DMS53 treated with DMSO at 0.1 percent for 48 hours (cell line): Measurements from ENCODE around the gene TREH.

ENCODE experiments used
- DNase-seq: peaks from one replicate; lab custom pipeline; 2025; ENCODE audit not compliant: unreplicated experiment; lab: John Stamatoyannopoulos, UW

TREH gene

DNA sequence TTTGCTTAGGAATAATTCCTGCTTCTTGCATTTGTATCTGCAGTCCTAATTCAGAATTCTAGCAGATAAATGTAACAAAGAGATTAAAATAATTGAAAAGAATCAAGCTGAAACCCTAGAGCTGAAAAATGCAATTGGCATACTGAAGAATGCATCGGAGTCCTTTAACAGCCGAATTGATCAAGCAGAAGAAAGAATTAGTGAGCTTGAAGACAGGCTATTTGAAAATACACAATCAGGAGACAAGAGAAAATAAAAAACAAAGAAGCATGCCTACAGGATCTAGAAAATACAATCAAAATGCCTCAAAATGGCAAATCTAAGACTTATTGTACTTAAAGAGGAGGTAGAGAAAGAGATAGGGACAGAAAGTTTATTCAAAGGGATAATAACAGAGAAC, 8.2 kb downstream of the TREH start:
- DNase-seq = no peak

DNA sequence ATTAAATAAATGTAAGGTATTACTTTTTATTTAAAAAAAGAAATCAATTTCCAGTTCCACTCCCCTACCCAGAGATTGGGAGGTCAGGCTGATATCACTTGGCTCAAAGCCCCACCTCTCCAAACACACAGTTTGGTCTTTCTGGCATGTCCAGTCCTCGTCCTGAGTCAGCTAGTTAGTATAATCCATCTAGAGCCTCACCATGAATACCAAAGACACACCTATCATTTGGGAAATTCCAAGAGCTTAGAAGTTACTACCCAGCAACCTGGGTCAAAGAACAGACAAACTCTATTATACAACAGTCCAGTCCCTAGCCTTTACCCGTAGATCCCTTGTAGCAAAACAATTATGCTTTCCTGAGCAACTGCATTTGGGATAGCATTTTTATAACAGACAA, 9.4 kb downstream of the TREH start:
- no peak for DNase-seq

DNA sequence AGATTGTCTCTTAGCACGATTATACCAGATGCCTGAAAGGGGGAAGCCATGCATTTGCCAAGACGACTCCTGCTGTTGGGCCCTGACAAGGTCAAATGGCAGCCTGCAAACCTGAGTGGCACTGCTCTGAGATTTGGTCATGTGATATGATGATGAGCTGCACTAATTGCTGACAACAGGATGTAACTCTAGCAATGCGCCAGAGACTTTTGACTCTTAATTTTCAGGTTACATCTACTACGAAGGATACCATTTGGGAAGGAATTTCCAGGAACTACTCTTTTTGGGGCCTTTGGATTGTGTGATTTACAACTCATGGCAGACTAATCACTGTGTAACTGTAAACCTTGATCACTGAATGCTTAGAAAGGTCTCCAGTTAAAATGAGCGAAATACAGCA, 13.1 kb downstream of the TREH start:
- DNase-seq = no peak

DNA sequence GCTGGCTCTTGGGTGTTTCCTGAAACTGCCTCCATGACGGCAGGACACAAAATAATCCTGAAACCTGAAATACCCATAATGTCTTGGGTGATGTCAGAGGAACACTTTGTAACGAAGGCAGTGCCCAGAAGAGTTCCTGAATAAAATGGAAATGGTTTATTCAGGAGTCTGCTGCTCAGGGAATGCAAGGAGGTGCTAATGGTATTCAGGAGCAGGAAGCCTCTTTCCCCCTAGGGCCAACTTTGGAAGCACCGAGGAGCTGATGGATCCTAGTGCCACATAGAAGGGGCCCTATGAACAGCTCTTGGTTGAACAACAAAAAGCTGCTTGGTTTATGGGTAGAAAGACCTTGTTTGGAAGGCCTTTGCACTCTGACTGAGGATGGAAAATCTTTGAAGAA, 15.5 kb downstream of the TREH start:
- DNase-seq = no peak

DNA sequence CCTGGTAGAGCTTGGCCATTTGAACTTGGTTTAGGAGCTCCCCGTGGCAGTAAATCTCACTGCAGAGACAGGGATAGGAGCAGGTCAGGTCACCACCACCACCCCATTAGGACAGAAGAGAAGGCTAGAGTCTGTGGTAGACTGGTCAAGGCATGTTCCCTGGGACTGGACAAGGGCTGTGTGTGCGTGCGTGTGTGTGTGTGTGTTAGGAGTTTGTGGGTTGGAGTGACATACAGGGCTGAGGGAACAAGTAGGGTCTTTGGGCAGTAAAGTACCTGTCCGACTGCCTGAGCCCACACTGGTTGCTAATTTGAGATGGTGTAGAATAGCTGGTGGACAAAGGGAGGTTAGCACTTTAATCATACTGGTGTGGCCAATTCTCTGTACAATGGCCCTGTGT, 16.1 kb downstream of the TREH start:
- no peak for DNase-seq

DNA sequence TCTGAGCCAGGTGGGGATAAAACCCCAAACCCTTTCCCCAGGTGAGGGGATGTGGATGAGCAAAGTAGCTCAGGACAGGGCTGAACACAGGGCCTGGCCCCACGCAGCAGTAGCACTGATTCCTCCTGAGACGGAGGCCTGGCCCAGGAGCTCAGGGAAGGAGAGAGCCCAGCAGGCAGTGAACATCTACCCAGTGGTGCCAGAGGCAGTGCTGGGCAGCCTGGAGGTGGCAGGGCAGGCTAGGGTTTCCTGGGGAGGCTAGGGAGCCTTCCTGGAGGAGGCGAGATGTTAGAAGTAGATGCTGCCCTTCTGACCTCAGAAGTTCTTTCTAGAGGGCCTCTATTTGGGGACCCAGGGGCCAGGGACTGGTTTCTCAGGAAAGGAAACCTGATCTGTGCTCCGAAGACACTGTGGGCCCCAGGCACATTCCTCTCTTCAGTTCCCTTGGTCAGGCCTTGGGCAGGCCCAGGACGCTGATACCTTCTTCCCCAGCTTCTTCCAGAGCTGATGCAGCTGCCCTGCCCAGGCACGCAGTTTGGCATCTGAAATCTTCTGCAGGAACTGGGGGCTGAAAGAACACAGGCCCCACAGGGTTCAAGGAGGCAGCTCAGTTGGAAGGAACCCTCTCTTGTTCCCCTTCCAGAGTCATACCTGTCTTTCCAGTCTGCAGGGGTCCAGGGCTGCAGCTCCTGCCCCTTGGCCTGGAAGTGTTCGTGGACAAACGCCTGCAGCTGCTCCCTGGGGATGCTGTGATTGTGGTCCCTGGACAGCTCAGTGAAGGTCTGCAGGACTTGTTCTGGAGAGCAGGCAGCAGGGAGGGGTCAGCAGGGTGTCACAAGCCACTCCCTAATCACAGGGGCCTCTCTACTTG, 16.8 kb downstream of the TREH start:
- no peak for DNase-seq

DNA sequence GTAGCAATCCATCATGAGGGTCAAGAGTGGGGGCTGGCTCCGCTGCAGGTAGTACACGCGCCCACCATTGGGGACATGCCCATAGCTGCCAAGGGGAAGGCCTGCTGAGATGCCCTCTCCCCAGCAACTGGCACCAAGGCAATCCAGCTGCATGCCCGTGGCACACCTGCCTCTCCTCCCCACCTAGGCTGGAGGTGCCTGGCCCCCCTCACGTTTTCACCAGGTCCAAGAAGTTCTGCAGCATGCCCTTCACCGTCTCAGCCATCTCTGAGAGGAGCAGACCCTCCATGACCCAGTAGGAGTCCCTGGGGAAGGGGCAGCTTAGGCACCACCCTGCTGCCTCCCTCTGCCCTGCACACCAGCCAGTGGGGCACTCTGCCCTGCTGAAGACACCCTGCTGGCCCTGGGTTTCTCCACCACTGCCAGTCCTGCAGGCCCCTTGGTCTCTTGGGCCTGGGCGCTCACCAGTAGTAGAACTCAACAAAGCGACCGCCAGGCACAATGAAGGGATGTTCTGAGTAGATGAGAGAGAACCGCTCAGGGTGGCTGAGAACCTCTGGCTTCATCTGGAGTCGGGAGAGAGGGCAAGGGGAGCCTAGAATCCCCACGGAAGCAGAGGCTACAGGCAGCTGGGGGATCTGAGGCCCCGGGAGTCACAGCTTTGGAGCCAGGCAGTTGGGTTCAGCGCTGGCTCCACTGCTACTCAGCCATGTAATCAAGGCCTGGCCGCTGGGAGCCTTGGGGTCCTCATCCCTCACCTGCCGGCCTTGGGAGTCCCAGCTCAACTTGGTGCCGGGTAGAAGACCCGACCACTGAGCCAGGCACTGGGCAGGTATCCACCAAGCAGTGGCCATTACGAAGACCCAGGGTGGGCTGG, 17.8 kb downstream of the TREH start:
- no peak for DNase-seq

DNA sequence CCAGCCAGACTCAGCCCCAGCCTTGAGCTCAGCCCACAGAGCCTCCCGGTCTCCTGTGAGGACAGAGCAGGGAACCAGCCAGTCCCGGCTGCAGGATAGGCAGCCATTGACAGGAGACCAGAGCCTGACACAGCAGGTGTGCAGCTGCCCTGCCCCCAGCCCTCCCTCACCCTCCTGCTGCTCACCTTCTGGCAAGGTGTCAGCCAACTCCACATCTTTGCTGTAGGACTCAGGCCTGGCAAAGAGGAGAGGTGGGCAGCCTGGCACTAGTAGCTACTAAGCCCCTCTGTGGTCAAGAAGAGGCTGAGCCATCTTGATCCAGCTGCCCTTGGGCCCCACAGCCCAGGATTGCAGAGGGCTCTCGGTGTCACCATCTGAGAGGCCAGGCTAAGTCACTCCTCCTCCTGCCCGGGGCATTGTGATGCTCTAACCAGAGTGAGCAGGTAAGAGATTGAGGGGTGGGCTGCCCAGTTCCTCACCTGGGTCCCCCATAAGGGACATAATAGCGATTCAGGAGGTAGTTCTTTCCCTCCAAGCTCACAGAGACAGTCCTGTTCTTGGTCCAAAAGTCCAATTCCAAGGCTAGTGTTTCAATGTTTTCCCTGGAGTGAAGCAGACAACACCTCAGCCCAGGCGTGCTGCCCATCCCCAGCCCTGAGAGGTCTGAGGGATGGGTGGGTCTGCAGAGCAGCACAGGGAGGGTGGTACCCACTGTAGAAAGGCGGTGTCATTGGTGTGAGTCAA, 18.6 kb downstream of the TREH start:
- peak; percentile 57 for DNase-seq

DNA sequence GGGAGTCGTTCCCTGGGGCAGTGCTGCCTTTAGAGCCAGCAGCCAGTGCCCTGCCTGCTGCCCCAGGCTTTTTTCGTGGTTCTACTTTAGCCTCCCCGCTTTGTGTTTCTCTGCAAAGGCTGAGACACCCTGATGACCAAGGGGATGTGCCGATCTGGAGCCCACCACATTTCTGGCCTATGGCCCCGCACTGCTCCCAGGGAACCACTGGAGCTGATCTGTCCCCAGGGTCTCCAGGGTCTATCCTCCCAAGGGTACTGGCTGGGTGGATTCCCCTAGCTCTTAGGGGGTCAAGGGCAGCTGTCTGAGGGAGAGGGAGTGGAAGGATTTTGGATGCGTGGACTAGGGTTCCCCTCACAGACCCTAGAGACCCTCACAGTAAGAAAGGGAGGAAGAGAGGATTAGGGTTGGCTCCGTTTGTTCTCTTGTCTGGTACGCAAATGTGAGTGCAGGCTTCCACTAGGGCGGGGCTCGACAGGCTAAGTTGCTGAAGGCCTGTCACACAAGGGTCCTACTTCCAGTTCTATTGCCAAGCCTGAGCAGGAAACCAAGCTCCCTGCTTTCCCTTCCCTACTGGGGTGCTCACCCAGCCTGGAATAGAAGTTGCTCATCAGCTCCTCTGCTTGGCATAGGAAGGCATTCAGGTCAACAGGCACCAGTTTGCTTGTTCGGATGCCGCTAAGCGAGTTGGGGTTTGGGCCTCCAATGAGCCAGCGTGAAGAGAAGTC, 19.3 kb downstream of the TREH start:
- DNase-seq = no peak

DNA sequence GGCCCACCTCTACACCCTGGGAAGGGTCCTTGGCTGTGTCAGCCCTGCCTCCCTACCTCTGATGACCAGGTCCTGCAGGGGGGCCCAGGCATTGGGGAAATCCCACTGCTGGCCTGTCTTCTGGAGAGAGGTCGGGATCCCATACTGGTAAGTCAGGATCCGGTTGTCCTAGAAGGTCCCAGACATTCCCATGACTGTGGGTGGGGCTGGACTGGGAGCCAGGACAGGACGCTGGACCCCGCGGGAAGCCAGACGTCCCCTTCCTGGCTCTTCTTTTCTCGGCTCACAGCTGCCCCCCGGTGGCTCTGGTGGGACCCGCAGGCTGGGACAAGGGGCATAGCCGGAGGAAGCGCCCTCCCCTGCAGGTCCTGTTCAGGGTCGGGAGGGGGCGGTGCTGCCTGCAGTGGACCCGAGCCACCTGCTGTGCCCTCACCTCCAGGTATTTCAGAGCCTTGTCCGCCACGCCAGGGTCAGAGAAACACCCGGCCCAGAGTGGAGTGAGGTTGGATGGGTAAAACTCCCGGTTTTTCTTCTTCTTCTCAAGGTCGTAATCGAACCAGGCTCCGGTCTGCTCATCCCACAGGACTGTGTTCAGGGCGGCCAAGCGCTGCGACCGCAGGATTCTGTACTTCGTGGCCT, 20.0 kb downstream of the TREH start:
- peak; percentile 87 for DNase-seq

DNA sequence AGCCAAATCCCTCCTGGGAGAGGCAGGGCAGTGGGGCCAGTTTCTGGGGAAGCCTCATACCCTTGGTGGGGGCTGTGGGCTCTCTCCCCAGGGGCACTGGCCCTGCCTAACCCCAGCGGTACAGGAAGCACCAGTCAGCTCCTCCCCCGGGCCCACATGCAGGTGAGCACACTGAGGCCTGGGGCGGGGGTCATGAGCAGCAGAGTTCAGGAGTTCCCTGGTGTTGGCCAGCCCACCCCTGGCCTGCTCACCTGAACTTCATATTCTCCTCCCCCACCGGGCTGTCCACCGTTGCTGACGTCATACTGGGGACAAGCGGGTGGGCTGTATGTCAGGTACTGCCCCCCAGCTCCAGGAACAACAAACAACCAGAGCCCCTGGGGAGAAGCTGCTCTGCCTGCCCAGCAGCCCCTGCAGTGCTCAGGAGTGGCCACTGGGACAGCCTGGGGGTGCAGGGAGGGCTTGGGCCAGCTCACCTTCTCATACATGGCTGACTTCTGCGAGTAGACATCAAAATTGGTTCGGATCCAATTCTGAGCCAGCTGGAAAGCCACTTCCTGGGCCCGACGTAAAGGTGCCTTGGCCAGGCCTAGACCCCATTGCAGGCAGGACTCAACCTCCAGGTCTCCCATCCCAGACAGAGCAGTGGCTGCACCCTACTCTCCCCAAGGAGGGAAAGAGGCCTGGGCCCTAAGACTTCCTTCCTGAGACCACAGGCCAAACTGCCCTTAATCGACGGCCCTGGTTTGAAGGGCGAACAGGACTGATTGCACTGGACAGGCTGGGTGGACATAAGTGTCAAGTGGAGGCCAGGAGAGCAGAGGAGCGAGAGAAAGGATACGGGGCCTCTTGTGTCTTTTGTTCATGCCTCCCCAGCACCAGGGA, 20.8 kb downstream of the TREH start:
- DNase-seq = no peak

DNA sequence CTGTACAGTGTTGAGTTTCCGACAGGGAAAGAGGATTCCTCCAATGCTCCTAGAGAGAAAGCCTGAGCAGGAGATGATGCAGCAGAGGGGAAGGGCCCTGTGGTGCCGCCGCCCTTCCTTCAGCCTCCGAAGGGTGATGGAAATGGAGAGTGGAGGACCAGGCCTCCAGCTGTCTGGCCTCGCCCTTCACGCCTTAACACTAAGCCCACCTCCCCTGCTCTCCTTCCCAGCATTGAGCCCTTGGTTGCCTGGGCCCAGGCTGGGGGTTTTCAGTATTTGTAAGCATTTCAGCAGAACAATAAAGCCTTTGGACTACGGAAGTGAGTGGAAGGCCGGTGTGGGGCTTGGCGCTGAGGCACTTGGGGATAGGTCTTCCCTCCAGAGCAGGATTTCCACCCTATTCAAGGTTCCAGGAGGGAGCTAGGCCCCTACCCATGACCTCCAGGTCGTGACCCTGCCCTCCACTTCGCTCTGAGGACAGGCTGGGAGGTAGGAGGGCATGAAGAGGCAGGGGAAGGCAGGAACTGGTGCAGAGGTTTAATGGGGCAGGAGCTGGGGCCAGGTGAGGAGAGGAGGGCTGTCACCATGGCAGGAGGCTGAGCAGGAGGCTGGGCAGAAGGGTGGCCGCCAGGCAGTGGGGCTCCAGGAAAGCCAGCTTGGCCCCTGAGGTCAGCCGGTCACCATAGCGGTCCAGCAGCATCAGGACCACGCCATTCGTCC, 21.6 kb downstream of the TREH start:
- DNase-seq = no peak

DNA sequence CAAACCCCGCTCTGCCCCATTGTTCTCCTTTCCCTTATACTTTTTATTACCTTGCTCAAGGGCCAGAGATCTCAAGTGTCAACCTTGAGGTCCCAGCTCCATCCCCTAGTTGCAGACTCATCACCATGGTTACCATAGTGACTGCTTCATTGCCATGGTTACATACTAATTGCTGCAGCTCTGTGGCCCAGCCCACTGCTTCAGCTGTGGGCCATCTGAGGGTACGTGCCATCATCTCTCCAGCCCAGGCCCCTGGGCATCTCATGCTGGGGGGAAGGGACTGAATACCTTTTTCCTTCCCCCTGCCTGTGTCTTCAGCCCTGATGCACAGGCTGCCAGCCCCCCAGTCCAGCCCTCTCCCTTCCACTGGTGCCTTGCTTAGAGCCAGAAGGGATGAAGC, 22.2 kb downstream of the TREH start:
- DNase-seq = no peak

DNA sequence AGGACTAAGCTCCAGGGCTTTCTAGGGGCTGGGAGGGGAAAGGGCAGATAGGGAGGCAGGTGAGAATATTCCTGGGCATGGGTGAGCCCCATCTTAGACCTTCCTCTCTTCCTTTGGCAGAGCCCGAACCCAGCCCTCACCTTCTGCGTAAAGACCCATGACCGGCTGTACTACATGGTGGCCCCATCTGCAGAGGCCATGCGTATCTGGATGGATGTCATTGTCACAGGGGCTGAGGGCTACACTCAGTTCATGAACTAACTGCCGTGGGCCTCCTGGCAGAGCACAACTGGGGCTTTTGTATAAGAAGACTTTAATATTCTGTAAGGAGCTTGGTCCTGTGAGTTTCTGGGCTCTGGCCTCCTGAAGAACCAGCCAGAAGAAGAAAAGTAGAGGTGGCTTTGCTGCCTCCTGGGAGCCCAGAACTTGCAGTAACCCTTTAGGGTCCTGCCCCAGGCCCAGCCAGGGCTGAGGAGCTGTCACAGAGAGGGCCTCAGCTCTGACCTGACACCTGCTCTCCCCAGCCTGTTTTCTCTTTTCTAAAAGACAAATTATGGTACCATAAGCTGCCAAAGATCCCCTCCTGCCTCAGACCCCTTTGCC, 22.8 kb downstream of the TREH start:
- no peak for DNase-seq

DNA sequence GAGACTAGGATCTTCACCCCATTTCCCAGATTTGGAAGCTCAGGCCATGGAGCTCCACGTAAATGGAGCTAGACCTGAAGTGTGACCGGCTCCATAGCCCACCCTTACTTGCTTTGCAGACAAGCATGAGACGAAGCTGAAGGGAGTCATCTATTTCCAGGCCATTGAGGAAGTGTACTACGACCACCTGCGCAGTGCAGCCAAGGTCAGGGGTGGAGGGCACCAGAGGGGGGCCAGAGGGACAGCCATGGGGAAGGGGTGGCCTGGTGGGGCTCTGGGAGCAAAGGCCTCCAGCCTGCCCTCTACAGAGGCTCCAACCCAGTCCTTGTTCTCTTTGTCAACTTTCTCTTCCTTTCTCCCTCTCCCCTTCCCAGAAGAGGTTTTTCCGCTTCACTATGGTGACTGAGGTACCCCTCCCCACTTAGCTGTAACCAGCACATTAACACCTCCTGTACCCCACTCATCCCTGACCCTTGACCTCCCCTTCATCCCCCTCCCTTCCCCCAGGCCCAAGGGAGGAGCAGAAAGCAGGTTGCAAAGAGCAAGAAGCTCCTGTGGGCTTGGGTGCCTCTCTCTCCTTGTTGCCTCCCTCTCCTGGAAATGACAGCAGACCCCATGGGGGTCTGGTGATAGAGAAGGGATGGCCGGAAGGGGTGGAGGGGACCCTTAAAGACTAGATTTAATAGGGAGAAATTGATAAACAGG, 23.8 kb downstream of the TREH start:
- DNase-seq = no peak

DNA sequence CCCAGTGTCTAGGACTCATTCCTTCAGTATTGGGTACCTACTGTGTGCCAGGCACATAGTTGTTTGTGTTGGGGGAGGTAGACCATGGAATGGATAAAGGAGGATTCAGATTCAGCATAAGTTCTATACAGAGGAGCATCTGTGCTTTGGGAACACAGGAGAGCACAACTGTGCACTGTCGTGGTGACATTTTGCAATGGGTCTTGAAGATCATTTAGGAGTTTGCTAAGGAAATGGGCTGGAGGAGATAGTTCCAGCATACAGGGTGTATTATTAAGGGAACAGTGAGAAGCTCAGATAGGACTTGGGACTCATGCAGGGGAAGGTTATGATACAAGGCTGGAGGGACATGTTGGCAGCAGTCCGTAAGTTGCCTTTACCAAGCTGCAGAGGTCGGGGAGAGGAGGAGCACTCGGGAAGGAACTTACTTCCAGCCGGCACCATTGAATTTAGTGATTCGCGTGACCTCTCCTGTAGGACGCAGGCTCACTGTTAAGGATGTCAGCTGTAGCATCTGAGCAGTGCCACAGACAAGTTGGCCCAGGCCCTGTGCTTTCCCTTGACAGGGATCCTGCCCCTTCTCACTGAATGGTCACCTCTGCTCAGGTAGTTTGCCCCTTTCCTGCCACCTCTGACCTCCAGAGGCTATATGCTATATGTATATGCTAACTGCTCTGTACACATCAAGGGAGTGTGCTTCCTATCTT, 25.6 kb downstream of the TREH start:
- DNase-seq = no peak

DNA sequence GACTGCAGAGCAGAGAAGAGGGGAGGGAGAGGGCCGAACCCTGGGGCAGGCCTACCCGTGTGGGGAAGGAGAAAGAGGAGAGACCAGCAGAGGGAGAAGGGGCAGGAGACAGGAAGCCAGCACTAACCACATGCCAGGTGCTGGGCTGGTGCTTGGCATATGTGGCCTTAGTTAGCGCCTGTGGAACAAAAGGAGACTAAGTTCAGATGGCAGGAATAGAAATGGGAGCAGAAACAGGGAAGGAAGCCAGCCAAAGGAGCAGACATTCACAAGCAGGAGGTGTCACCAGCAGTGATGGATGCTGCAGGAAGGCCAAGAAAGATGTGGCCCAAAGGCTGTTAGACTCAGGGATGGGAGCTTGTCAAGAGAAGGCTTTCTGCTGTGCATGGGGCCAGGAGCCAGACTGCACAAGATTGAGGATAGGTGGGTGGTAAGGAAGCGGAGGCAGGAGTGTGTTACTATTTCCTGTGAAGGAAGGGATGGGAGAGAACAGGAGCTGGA, 26.7 kb downstream of the TREH start:
- DNase-seq = no peak
